ENCODE measurements around the gene STK38.

STK38 gene

GRCh38 chr6:36508532-36508931, 38.7 kb downstream of the STK38 start:
- no peaks in the 10 kb centered on the region for H3K79me2 ChIP-seq (ENCODE audit: control insufficient read depth, insufficient read depth, low read length, poor library complexity)
- no peaks in the 10 kb centered on the region for H3K4me1 ChIP-seq (ENCODE audit: control insufficient read depth in 1 of 2, insufficient read depth in 2 of 2, low read length in 2 of 2)
- H4K12ac ChIP-seq (ENCODE audit: low read depth, low read length), result no peak overlapping the region
- peaks cover 18 to 23% of the 10 kb centered on the region in 2 experiments for H3K36me3 ChIP-seq (ENCODE audit: control insufficient read depth in 1 of 2, insufficient read depth in 2 of 2, low read length in 2 of 2)
- H3K27ac ChIP-seq (ENCODE audit: low read depth, low read length), result no peak overlapping the region
- WGBS (ENCODE audit: extremely low coverage, insufficient coverage, insufficient read length), result no CpG with 5 or more reads among the region's 10 CpGs
- H2BK120ac ChIP-seq (ENCODE audit: insufficient read depth, low read length, poor library complexity), result no peak overlapping the region
- no peak overlapping the region for H3K4me3 ChIP-seq (ENCODE audit: low read depth, low read length)
- H3K9me3 ChIP-seq (ENCODE audit: insufficient read depth, low read depth, low read length), result peaks cover 8% of the 10 kb centered on the region
- H3K9ac ChIP-seq (ENCODE audit: low read length), result no peak overlapping the region
- H2AK5ac ChIP-seq (ENCODE audit: low read length), result no peak overlapping the region
- H3K18ac ChIP-seq (ENCODE audit: low read length), result no peak overlapping the region
- no peak overlapping the region for H2BK12ac ChIP-seq (ENCODE audit: low read length)
- no peaks in the 10 kb centered on the region for H3K27me3 ChIP-seq (ENCODE audit: insufficient read depth, low read length)
- H3K4me2 ChIP-seq (ENCODE audit: low read length), result no peak overlapping the region
- no peak for DNase-seq
- no peak overlapping the region for H3K14ac ChIP-seq (ENCODE audit: low read length)
- no peak overlapping the region for H3K4ac ChIP-seq (ENCODE audit: low read depth, low read length)
- H3K23ac ChIP-seq (ENCODE audit: low read length), result no peak overlapping the region
- no peak overlapping the region for H2AFZ ChIP-seq (ENCODE audit: insufficient read depth, low read length, poor library complexity)
- no peak overlapping the region for H2BK5ac ChIP-seq (ENCODE audit: low read depth, low read length, poor library complexity)
- no peak overlapping the region for H4K91ac ChIP-seq (ENCODE audit: low read depth, low read length)
- no peaks in the 10 kb centered on the region for H3K79me1 ChIP-seq (ENCODE audit: low read length)
- H4K8ac ChIP-seq (ENCODE audit: low read depth, low read length), result no peak overlapping the region

DNA sequence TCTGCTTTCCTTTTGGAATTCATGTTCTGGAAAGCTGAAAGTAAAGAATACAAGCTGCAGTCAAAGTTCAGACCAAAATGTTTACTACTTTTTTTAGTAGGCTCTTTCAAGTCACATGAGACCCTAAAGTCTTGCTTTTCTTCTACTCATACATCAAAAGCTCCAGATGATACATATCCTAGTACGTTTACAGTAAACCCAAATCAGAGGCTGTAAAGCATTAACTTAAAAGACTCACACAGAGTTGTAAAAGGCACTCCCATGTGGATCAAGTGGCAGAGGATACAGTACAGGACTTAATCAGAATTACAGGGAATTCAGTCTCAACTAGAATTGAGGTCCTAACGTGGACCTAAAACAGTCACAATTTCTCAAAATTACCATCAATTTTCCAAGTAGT, 40.7 kb downstream of the STK38 start:
- Histone ChIP-seq H3K27me3 (ENCODE audit: insufficient read depth, low read length) (no peaks in the 10 kb centered on the region), H2AFZ (ENCODE audit: insufficient read depth, low read length, poor library complexity) (no peak overlapping the region), H3K9me3 (ENCODE audit: insufficient read depth, low read depth, low read length) (peaks cover 8% of the 10 kb centered on the region), H2AK5ac (ENCODE audit: low read length) (no peak overlapping the region), H3K9ac (ENCODE audit: low read length) (no peak overlapping the region), H3K36me3 (ENCODE audit: control insufficient read depth in 1 of 2, insufficient read depth in 2 of 2, low read length in 2 of 2) (peaks cover 18 to 20% of the 10 kb centered on the region in 2 experiments), H3K79me1 (ENCODE audit: low read length) (no peaks in the 10 kb centered on the region), H2BK5ac (ENCODE audit: low read depth, low read length, poor library complexity) (no peak overlapping the region), H3K4ac (ENCODE audit: low read depth, low read length) (no peak overlapping the region), H3K27ac (ENCODE audit: low read depth, low read length) (no peak overlapping the region), H3K23ac (ENCODE audit: low read length) (no peak overlapping the region), H2BK120ac (ENCODE audit: insufficient read depth, low read length, poor library complexity) (no peak overlapping the region), H3K79me2 (ENCODE audit: control insufficient read depth, insufficient read depth, low read length, poor library complexity) (no peaks in the 10 kb centered on the region), H2BK12ac (ENCODE audit: low read length) (no peak overlapping the region), H3K4me1 (ENCODE audit: control insufficient read depth in 1 of 2, insufficient read depth in 2 of 2, low read length in 2 of 2) (no peaks in the 10 kb centered on the region), H3K18ac (ENCODE audit: low read length) (no peak overlapping the region), H3K4me2 (ENCODE audit: low read length) (no peak overlapping the region), H3K4me3 (ENCODE audit: low read depth, low read length) (no peak overlapping the region), H4K12ac (ENCODE audit: low read depth, low read length) (no peak overlapping the region), H4K91ac (ENCODE audit: low read depth, low read length) (no peak overlapping the region), H4K8ac (ENCODE audit: low read depth, low read length) (no peak overlapping the region), H3K14ac (ENCODE audit: low read length) (no peak overlapping the region)
- WGBS (ENCODE audit: extremely low coverage, insufficient coverage, insufficient read length), result no CpG with 5 or more reads among the region's 2 CpGs
- DNase-seq, result no peak

- no peak overlapping the region for H2BK12ac ChIP-seq (ENCODE audit: low read length)
- H4K12ac ChIP-seq (ENCODE audit: low read depth, low read length), result no peak overlapping the region
- no peak overlapping the region for H2BK5ac ChIP-seq (ENCODE audit: low read depth, low read length, poor library complexity)
- no peaks in the 10 kb centered on the region for H3K79me1 ChIP-seq (ENCODE audit: low read length)
- no peak for DNase-seq
- H3K14ac ChIP-seq (ENCODE audit: low read length), result no peak overlapping the region
- H3K4me1 ChIP-seq (ENCODE audit: control insufficient read depth in 1 of 2, insufficient read depth in 2 of 2, low read length in 2 of 2), result no peaks in the 10 kb centered on the region
- no peak overlapping the region for H2BK120ac ChIP-seq (ENCODE audit: insufficient read depth, low read length, poor library complexity)
- peaks cover 14 to 20% of the 10 kb centered on the region in 2 experiments for H3K36me3 ChIP-seq (ENCODE audit: control insufficient read depth in 1 of 2, insufficient read depth in 2 of 2, low read length in 2 of 2)
- H3K9me3 ChIP-seq (ENCODE audit: insufficient read depth, low read depth, low read length), result peaks cover 8% of the 10 kb centered on the region
- H3K18ac ChIP-seq (ENCODE audit: low read length), result no peak overlapping the region
- H3K4me2 ChIP-seq (ENCODE audit: low read length), result no peak overlapping the region
- H2AFZ ChIP-seq (ENCODE audit: insufficient read depth, low read length, poor library complexity), result no peak overlapping the region
- no peak overlapping the region for H3K4me3 ChIP-seq (ENCODE audit: low read depth, low read length)
- H4K8ac ChIP-seq (ENCODE audit: low read depth, low read length), result no peak overlapping the region
- H2AK5ac ChIP-seq (ENCODE audit: low read length), result no peak overlapping the region
- H3K9ac ChIP-seq (ENCODE audit: low read length), result no peak overlapping the region
- no peaks in the 10 kb centered on the region for H3K79me2 ChIP-seq (ENCODE audit: control insufficient read depth, insufficient read depth, low read length, poor library complexity)
- no peak overlapping the region for H4K91ac ChIP-seq (ENCODE audit: low read depth, low read length)
- H3K23ac ChIP-seq (ENCODE audit: low read length), result no peak overlapping the region
- H3K4ac ChIP-seq (ENCODE audit: low read depth, low read length), result no peak overlapping the region
- H3K27me3 ChIP-seq (ENCODE audit: insufficient read depth, low read length), result no peaks in the 10 kb centered on the region
- no CpG with 5 or more reads among the region's 6 CpGs for WGBS (ENCODE audit: extremely low coverage, insufficient coverage, insufficient read length)
- H3K27ac ChIP-seq (ENCODE audit: low read depth, low read length), result no peak overlapping the region
These were observed 41.3 kb downstream of the STK38 start for GRCh38 chr6:36505744-36506534.

GRCh38 chr6:36504982-36505381, 42.3 kb downstream of the STK38 start:
- Histone ChIP-seq H3K36me3 (ENCODE audit: control insufficient read depth in 1 of 2, insufficient read depth in 2 of 2, low read length in 2 of 2) (peaks cover 13 to 15% of the 10 kb centered on the region in 2 experiments), H3K4ac (ENCODE audit: low read depth, low read length) (no peak overlapping the region), H2AFZ (ENCODE audit: insufficient read depth, low read length, poor library complexity) (no peak overlapping the region), H3K23ac (ENCODE audit: low read length) (no peak overlapping the region), H4K91ac (ENCODE audit: low read depth, low read length) (no peak overlapping the region), H3K9me3 (ENCODE audit: insufficient read depth, low read depth, low read length) (peaks cover 4% of the 10 kb centered on the region), H3K18ac (ENCODE audit: low read length) (no peak overlapping the region), H4K8ac (ENCODE audit: low read depth, low read length) (no peak overlapping the region), H3K4me2 (ENCODE audit: low read length) (no peak overlapping the region), H2BK120ac (ENCODE audit: insufficient read depth, low read length, poor library complexity) (no peak overlapping the region), H3K27ac (ENCODE audit: low read depth, low read length) (no peak overlapping the region), H2AK5ac (ENCODE audit: low read length) (no peak overlapping the region), H4K12ac (ENCODE audit: low read depth, low read length) (no peak overlapping the region), H3K27me3 (ENCODE audit: insufficient read depth, low read length) (no peaks in the 10 kb centered on the region), H3K4me3 (ENCODE audit: low read depth, low read length) (no peak overlapping the region), H3K9ac (ENCODE audit: low read length) (no peak overlapping the region), H2BK12ac (ENCODE audit: low read length) (no peak overlapping the region), H3K79me1 (ENCODE audit: low read length) (no peaks in the 10 kb centered on the region), H2BK5ac (ENCODE audit: low read depth, low read length, poor library complexity) (no peak overlapping the region), H3K79me2 (ENCODE audit: control insufficient read depth, insufficient read depth, low read length, poor library complexity) (no peaks in the 10 kb centered on the region), H3K14ac (ENCODE audit: low read length) (no peak overlapping the region), H3K4me1 (ENCODE audit: control insufficient read depth in 1 of 2, insufficient read depth in 2 of 2, low read length in 2 of 2) (no peaks in the 10 kb centered on the region)
- WGBS (ENCODE audit: extremely low coverage, insufficient coverage, insufficient read length), result no CpG with 5 or more reads among the region's 2 CpGs
- no peak for DNase-seq

Measured in trophoblast cell (in vitro differentiated cells and primary cell).